HG03060 (cell line): ENCODE data around the gene BGN.

Experiments used
- ATAC-seq: cut with Tn5 transposase; IDR thresholded peaks from one replicate; pipeline ENCODE4 v1.9.1; 2021; ENCODE audit warnings: low read depth, moderate number of reproducible peaks; ENCODE audit not compliant: unreplicated experiment

The BGN gene

GRCh38 chrX:153459986-153460385 is 34.8 kb upstream of the BGN start:
- no peak for ATAC-seq

- no peak for ATAC-seq
Measured at GRCh38 chrX:153460826-153461225, 34.0 kb upstream of the BGN start.

- ATAC-seq: no peak
Measured at GRCh38 chrX:153462291-153462690, 32.5 kb upstream of the BGN start.

- no peak for ATAC-seq
Measured at GRCh38 chrX:153463031-153463430, 31.7 kb upstream of the BGN start.

GRCh38 chrX:153463556-153463955 is 31.2 kb upstream of the BGN start:
- no peak for ATAC-seq

- ATAC-seq: no peak
Measured at GRCh38 chrX:153464116-153464515, 30.7 kb upstream of the BGN start.

- ATAC-seq: no peak
Measured at GRCh38 chrX:153465691-153466380, 28.9 kb upstream of the BGN start.

- no peak for ATAC-seq
Measured at GRCh38 chrX:153468008-153468580, 26.7 kb upstream of the BGN start.

- ATAC-seq: peak; percentile 24
Measured at GRCh38 chrX:153469811-153470410, 24.9 kb upstream of the BGN start.

- peak; percentile 47 for ATAC-seq
Measured at GRCh38 chrX:153470411-153471363, 24.1 kb upstream of the BGN start, which contains the start of gene HAUS7. TSS of gene HAUS7 (minus strand) at chrX:153470576. CDS start at chrX:153470557, 19 bp downstream.

- ATAC-seq: no peak
Measured at GRCh38 chrX:153471663-153472280, 23.0 kb upstream of the BGN start.

- ATAC-seq: no peak
Measured at GRCh38 chrX:153473126-153473525, 21.7 kb upstream of the BGN start.

- no peak for ATAC-seq
Measured at GRCh38 chrX:153474266-153474665, 20.5 kb upstream of the BGN start.

- no peak for ATAC-seq
Measured at GRCh38 chrX:153474718-153475117, 20.1 kb upstream of the BGN start.

GRCh38 chrX:153475271-153475670 is 19.5 kb upstream of the BGN start:
- no peak for ATAC-seq

- ATAC-seq: no peak
Measured at GRCh38 chrX:153475751-153476281, 19.0 kb upstream of the BGN start.

GRCh38 chrX:153476666-153477363 is 18.0 kb upstream of the BGN start:
- no peak for ATAC-seq

- ATAC-seq: no peak
Measured at GRCh38 chrX:153477364-153477857, 17.4 kb upstream of the BGN start.

- no peak for ATAC-seq
Measured at GRCh38 chrX:153477901-153478300, 16.9 kb upstream of the BGN start.
